RWPE1 (cell line): ENCODE results near the gene UBAC2.

ENCODE experiments used
- CTCF ChIA-PET: fragments of 350-600 bp; sonication (Branson Sonifier 250); formaldehyde crosslinking; extraction: SDS; loops from one replicate; lab custom pipeline; 2021; lab: Yijun Ruan, JAX
- POLR2A ChIA-PET: fragments of 400-600 bp; formaldehyde crosslinking; extraction: SDS; loops from one replicate; lab custom pipeline; 2020; ENCODE audit warnings: antibody characterized with exemption; ENCODE audit not compliant: low non-redundant PET; lab: Yijun Ruan, JAX
- DNase-seq: peaks from one replicate; pipeline ENCODE4 v3.0.0; 2012; ENCODE audit warnings: low spot score
- H3K27ac ChIP-seq: fragments of 450-650 bp; 2 replicates; pipeline ENCODE4 v1.5.1; 2017
- TF ChIP-seq, protein P1 (sequence below): fragments of 450-650 bp; conservative IDR thresholded peaks from 2 replicates; pipeline ENCODE4 v1.5.1; 2017; ENCODE audit warnings: low read depth, mild to moderate bottlenecking

The UBAC2 gene

DNA sequence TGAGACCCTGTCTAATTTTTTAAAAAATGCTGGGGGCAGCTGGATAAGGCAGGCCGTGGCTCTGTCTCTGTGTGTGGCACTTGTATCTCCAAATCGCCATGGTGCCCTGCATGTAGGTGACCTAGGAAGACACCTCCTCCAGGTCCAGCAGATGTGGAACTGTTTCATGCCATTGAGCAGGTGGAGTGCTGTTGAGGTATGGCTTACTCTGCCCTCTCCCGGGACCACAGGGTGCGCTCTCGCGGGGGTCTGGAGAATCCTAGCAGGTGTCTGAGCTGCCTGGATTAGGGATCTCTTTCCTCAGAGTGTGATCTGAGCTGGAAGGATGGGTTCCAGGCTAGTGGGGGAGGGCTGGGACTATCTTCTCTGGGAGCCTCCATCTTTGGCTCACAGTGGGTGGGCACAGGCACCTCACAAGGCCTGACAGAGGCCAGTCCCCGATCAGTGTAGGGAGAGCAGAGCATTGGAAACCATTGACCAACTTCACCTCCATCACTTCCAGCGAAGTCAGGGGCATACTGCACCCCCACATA lies 233.0 kb downstream of the UBAC2 start:
- no peak for DNase-seq
- no peak overlapping the region for H3K27ac ChIP-seq
- ChIA-PET CTCF (no interaction called here), POLR2A (no interaction called here)
- TF ChIP-seq, protein P1, sequence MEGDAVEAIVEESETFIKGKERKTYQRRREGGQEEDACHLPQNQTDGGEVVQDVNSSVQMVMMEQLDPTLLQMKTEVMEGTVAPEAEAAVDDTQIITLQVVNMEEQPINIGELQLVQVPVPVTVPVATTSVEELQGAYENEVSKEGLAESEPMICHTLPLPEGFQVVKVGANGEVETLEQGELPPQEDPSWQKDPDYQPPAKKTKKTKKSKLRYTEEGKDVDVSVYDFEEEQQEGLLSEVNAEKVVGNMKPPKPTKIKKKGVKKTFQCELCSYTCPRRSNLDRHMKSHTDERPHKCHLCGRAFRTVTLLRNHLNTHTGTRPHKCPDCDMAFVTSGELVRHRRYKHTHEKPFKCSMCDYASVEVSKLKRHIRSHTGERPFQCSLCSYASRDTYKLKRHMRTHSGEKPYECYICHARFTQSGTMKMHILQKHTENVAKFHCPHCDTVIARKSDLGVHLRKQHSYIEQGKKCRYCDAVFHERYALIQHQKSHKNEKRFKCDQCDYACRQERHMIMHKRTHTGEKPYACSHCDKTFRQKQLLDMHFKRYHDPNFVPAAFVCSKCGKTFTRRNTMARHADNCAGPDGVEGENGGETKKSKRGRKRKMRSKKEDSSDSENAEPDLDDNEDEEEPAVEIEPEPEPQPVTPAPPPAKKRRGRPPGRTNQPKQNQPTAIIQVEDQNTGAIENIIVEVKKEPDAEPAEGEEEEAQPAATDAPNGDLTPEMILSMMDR, result no peak

DNA sequence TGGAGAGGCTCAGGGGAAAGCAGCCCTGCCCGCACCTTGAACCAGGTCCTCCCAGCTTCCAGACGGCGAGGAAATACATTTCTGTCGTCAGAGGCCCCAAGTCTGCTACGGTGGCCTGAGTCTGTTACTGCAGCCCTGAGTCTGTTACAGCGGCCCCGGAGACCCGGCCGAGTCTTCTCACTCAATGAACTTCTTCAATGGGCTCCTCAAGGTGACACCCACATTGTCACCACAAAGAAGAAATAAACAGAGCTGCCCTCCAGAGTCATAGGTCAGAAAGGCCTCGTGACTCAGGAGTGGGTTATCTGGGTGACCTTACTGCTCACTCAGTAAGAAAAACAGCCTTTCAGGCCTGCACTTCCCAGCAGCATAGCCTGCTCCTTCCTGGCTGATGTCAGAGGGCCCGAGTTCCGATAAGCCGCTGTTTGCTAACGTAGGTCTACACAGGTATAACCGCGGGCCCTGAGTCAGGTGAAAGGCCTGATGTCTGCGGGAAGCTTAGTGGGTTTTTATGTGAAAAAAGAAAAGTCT lies 233.7 kb downstream of the UBAC2 start:
- no peak for DNase-seq
- no peak overlapping the region for H3K27ac ChIP-seq
- ChIA-PET CTCF (interaction anchor here (2.6 kb wide), 1 partner anchor 258 kb away, joined by 17 read pairs; no protein-coding TSS in a partner anchor), POLR2A (no interaction called here)
- TF ChIP-seq, protein P1, result no peak

DNA sequence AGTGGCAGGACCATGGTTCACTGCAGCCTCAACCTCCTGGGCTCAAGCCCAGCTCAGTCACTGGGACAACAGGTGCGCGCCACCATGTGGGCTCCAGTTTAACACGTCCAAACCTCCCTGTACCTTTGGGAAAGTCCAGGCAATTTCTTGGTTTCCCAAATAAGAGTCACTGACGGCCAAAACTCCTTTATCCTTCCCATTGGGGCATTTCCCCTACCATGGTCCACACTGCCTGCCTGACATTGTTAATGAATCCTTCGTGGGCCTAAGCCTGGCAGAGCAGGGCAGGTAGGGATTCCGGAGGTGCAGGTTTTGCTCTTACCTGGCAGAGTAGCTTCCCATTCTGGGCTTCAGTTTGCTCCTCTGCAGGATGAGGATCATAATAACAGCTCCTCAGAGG lies 234.5 kb downstream of the UBAC2 start:
- TF ChIP-seq, protein P1, result no peak
- ChIA-PET CTCF (interaction anchor here (1.9 to 2.6 kb wide), 2 partner anchors 165 to 259 kb away, joined by 12 to 17 read pairs; no protein-coding TSS in a partner anchor), POLR2A (no interaction called here)
- no peak overlapping the region for H3K27ac ChIP-seq
- DNase-seq, result no peak

DNA sequence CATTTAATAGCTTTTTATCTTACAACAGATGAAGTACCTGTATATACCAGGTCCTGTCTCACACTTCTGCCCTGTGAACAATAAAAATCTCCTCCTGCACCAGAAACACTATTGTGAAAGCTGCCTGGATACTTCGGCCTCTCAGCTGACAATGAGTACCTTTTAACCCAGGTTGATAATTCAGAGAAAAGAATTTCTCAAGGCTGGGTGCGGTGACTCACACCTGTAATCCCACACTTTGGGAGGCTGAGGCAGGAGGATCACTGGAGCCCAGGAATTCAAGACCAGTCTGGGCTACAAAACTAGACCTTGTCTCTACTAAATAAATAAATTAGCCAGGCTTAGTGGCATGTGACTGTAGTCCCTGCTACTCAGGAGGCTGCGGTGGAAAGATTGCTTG lies 235.3 kb downstream of the UBAC2 start:
- POLR2A ChIA-PET, result no interaction called here
- no peak for DNase-seq
- CTCF ChIA-PET, result interaction anchor here (0.6 to 2.6 kb wide), 8 partner anchors 17 to 325 kb away, joined by 3 to 17 read pairs (median 4); no protein-coding TSS in a partner anchor
- H3K27ac ChIP-seq, result no peak overlapping the region
- TF ChIP-seq, protein P1, result no peak
